T-helper 1 cell treated with Interleukin-12 subunit alpha and Interleukin-12 subunit beta and Interleukin-4 antibody, amounts not matched to agents 30 μg/mL and 1 μg/mL, for 36 hours (primary cell): Measurements from ENCODE around the gene JAZF1.

Experiments
- H3K27ac Mint-ChIP-seq: one replicate; pipeline ENCODE4 v1.8.0; 2021; ENCODE audit warnings: mild to moderate bottlenecking, mixed read lengths
- H3K27me3 Mint-ChIP-seq: one replicate; pipeline ENCODE4 v1.8.0; 2021; ENCODE audit warnings: low read depth, mixed read lengths
- H3K36me3 Mint-ChIP-seq: one replicate; pipeline ENCODE4 v1.8.0; 2021; ENCODE audit warnings: low read depth, mixed read lengths
- H3K4me1 Mint-ChIP-seq: one replicate; pipeline ENCODE4 v1.8.0; 2021; ENCODE audit warnings: low read depth, mixed read lengths
- H3K4me3 Mint-ChIP-seq: one replicate; pipeline ENCODE4 v1.8.0; 2021; ENCODE audit warnings: mild to moderate bottlenecking, moderate library complexity, mixed read lengths
- H3K9me3 Mint-ChIP-seq: one replicate; pipeline ENCODE4 v1.8.0; 2021; ENCODE audit warnings: mixed read lengths

JAZF1 gene

GRCh38 chr7:28125431-28126409, 54.9 kb downstream of the JAZF1 start:
- Mint-ChIP-seq H3K9me3 (no peaks in the 10 kb centered on the region), H3K27me3 (peaks cover 2% of the 10 kb centered on the region), H3K36me3 (peaks cover 4% of the 10 kb centered on the region), H3K4me1 (peaks cover 10% of the 10 kb centered on the region), H3K27ac (no peak overlapping the region), H3K4me3 (no peak overlapping the region)

- H3K4me1 Mint-ChIP-seq = peaks cover 14% of the 10 kb centered on the region
- H3K36me3 Mint-ChIP-seq = peaks cover 4% of the 10 kb centered on the region
- H3K9me3 Mint-ChIP-seq = no peaks in the 10 kb centered on the region
- no peaks in the 10 kb centered on the region for H3K27me3 Mint-ChIP-seq
- no peak overlapping the region for H3K27ac Mint-ChIP-seq
- H3K4me3 Mint-ChIP-seq = no peak overlapping the region
Observed at GRCh38 chr7:28124413-28124812, 56.2 kb downstream of the JAZF1 start.

- H3K27me3 Mint-ChIP-seq = no peaks in the 10 kb centered on the region
- H3K4me1 Mint-ChIP-seq = peaks cover 14% of the 10 kb centered on the region
Observed at GRCh38 chr7:28123752-28124151, 56.8 kb downstream of the JAZF1 start.

GRCh38 chr7:28121496-28121895, 59.1 kb downstream of the JAZF1 start:
- Mint-ChIP-seq H3K4me3 (no peak overlapping the region), H3K27me3 (no peaks in the 10 kb centered on the region), H3K4me1 (peaks cover 12% of the 10 kb centered on the region), H3K36me3 (peaks cover 2% of the 10 kb centered on the region), H3K9me3 (no peaks in the 10 kb centered on the region), H3K27ac (no peak overlapping the region)

More at GRCh38 chr7:28123752-28124151, 56.8 kb downstream of the JAZF1 start:
- Mint-ChIP-seq H3K9me3 (no peaks in the 10 kb centered on the region), H3K4me3 (no peak overlapping the region), H3K27ac (no peak overlapping the region), H3K36me3 (peaks cover 4% of the 10 kb centered on the region)

- no peak overlapping the region for H3K27ac Mint-ChIP-seq
- H3K27me3 Mint-ChIP-seq = no peaks in the 10 kb centered on the region
- H3K36me3 Mint-ChIP-seq = no peaks in the 10 kb centered on the region
- peaks cover 4% of the 10 kb centered on the region for H3K4me1 Mint-ChIP-seq
- H3K4me3 Mint-ChIP-seq = no peak overlapping the region
- no peaks in the 10 kb centered on the region for H3K9me3 Mint-ChIP-seq
Observed at GRCh38 chr7:28116041-28116440, 64.6 kb downstream of the JAZF1 start.

GRCh38 chr7:28115261-28115660, 65.3 kb downstream of the JAZF1 start:
- Mint-ChIP-seq H3K27ac (no peak overlapping the region), H3K4me1 (peaks cover 4% of the 10 kb centered on the region), H3K9me3 (no peaks in the 10 kb centered on the region), H3K36me3 (no peaks in the 10 kb centered on the region), H3K4me3 (no peak overlapping the region), H3K27me3 (no peaks in the 10 kb centered on the region)

- H3K36me3 Mint-ChIP-seq = no peaks in the 10 kb centered on the region
- no peaks in the 10 kb centered on the region for H3K4me1 Mint-ChIP-seq
- H3K4me3 Mint-ChIP-seq = no peak overlapping the region
- no peaks in the 10 kb centered on the region for H3K9me3 Mint-ChIP-seq
- H3K27ac Mint-ChIP-seq = no peak overlapping the region
- no peaks in the 10 kb centered on the region for H3K27me3 Mint-ChIP-seq
Observed at GRCh38 chr7:28114056-28114455, 66.5 kb downstream of the JAZF1 start.

- Mint-ChIP-seq H3K27me3 (no peaks in the 10 kb centered on the region), H3K27ac (no peak overlapping the region), H3K36me3 (no peaks in the 10 kb centered on the region), H3K4me1 (no peaks in the 10 kb centered on the region), H3K4me3 (no peak overlapping the region), H3K9me3 (no peaks in the 10 kb centered on the region)
Observed at GRCh38 chr7:28112883-28113540, 67.6 kb downstream of the JAZF1 start.

- H3K27ac Mint-ChIP-seq = no peak overlapping the region
- H3K36me3 Mint-ChIP-seq = no peaks in the 10 kb centered on the region
- H3K9me3 Mint-ChIP-seq = no peaks in the 10 kb centered on the region
- no peaks in the 10 kb centered on the region for H3K4me1 Mint-ChIP-seq
- no peaks in the 10 kb centered on the region for H3K27me3 Mint-ChIP-seq
- no peak overlapping the region for H3K4me3 Mint-ChIP-seq
Observed at GRCh38 chr7:28112467-28112866, 68.1 kb downstream of the JAZF1 start.

- no peaks in the 10 kb centered on the region for H3K36me3 Mint-ChIP-seq
- H3K4me3 Mint-ChIP-seq = no peak overlapping the region
- H3K9me3 Mint-ChIP-seq = no peaks in the 10 kb centered on the region
- no peaks in the 10 kb centered on the region for H3K27me3 Mint-ChIP-seq
- no peaks in the 10 kb centered on the region for H3K4me1 Mint-ChIP-seq
- H3K27ac Mint-ChIP-seq = no peak overlapping the region
Observed at GRCh38 chr7:28112012-28112411, 68.6 kb downstream of the JAZF1 start.

- Mint-ChIP-seq H3K4me3 (no peak overlapping the region), H3K27me3 (no peaks in the 10 kb centered on the region), H3K36me3 (no peaks in the 10 kb centered on the region), H3K4me1 (no peaks in the 10 kb centered on the region), H3K27ac (no peak overlapping the region), H3K9me3 (no peaks in the 10 kb centered on the region)
Observed at GRCh38 chr7:28110427-28111012, 70.1 kb downstream of the JAZF1 start.

- H3K36me3 Mint-ChIP-seq = no peaks in the 10 kb centered on the region
- H3K9me3 Mint-ChIP-seq = no peaks in the 10 kb centered on the region
- no peak overlapping the region for H3K27ac Mint-ChIP-seq
- H3K27me3 Mint-ChIP-seq = no peaks in the 10 kb centered on the region
- H3K4me3 Mint-ChIP-seq = no peak overlapping the region
- no peaks in the 10 kb centered on the region for H3K4me1 Mint-ChIP-seq
Observed at GRCh38 chr7:28108747-28109146, 71.8 kb downstream of the JAZF1 start.

GRCh38 chr7:28107960-28108359, 72.6 kb downstream of the JAZF1 start:
- H3K9me3 Mint-ChIP-seq = no peaks in the 10 kb centered on the region
- H3K27me3 Mint-ChIP-seq = no peaks in the 10 kb centered on the region
- no peaks in the 10 kb centered on the region for H3K4me1 Mint-ChIP-seq
- H3K4me3 Mint-ChIP-seq = no peak overlapping the region
- no peak overlapping the region for H3K27ac Mint-ChIP-seq
- no peaks in the 10 kb centered on the region for H3K36me3 Mint-ChIP-seq

- no peaks in the 10 kb centered on the region for H3K36me3 Mint-ChIP-seq
- H3K4me1 Mint-ChIP-seq = no peaks in the 10 kb centered on the region
- no peaks in the 10 kb centered on the region for H3K27me3 Mint-ChIP-seq
- H3K9me3 Mint-ChIP-seq = no peaks in the 10 kb centered on the region
- H3K27ac Mint-ChIP-seq = no peak overlapping the region
- no peak overlapping the region for H3K4me3 Mint-ChIP-seq
Observed at GRCh38 chr7:28106321-28106829, 74.2 kb downstream of the JAZF1 start.
